Measurements from ENCODE around the gene PDXDC1. TPM values are rescaled to one million over a fixed set of nuclear protein-coding genes. Genes with fewer than 3 reads are reported as not detected.
"Not testable (repeated sequence)": the region's sequence is repeated elsewhere in the genome, so short reads cannot be mapped to it uniquely, and the experiment has no call there.

PDXDC1 gene
- total RNA-seq, 1 experiment from 2014 or later, result 107 TPM

DNA sequence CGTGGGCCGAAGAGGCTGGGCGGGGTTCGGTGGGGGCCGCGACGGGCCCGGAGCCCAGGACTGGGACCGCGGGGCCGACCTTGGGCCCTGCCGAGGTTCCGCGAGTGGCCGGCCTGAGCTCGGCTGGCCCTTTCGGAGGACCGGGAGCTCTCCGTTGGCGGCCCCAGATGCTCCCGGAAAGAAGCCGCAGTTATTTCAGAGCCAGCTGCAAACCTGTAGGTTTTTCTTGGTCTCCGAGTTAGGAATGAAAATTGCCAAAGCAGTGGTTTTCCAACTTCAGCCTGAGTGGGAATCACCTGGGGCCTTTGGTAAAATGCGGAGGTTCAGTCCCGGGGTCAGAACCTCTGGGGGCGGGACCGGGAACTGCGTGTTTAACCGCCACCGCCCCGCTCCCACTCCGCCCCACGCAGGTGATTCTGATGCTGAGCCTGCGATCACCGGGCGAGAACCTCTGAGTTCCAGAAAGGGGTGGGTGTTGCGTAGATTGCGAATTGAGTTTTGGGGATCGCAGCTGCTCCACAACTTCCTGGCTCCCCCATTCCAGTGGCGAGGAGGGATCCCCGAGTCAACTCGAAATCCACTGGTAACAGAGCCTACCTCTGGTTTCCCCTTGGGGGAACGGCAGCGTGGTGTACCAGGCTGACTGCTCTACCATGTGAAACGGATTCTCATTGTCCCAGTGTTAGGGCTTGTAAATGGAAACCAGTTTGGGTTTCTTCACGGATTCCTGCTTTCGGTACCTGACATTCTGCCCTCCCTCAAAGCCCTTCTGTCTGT, 780 bp downstream of the PDXDC1 start:
- not testable (repeated sequence) for H3K27ac Mint-ChIP-seq; H3K27me3 Mint-ChIP-seq (ENCODE audit: low read depth); H3K36me3 Mint-ChIP-seq; H3K9me3 Mint-ChIP-seq
- POLR2A ChIA-PET, result interaction anchor here (1.1 kb wide), 2 partner anchors 13 to 81 kb away, joined by 3 to 4 read pairs; no protein-coding TSS in a partner anchor
- H3K4me3 Mint-ChIP-seq, result peak overlapping the region; percentile 87
- peaks cover 18% of the 10 kb centered on the region for H3K4me1 Mint-ChIP-seq
- ATAC-seq (peak; percentile 3), DNase-seq (ENCODE audit: low spot score) (peak; percentile 21)
- peak; percentile 12; the same call in 1 of the 2 replicates for TF ChIP-seq GABPB1 (CRISPR knock-in tag; IDR thresholded peaks at IDR 0.05)
- CTCF ChIA-PET, result interaction anchor here (0.6 to 1.1 kb wide), 3 partner anchors 80 to 667 kb away, joined by 3 read pairs; partner anchors contain the start of genes MARF1 and NTAN1

DNA sequence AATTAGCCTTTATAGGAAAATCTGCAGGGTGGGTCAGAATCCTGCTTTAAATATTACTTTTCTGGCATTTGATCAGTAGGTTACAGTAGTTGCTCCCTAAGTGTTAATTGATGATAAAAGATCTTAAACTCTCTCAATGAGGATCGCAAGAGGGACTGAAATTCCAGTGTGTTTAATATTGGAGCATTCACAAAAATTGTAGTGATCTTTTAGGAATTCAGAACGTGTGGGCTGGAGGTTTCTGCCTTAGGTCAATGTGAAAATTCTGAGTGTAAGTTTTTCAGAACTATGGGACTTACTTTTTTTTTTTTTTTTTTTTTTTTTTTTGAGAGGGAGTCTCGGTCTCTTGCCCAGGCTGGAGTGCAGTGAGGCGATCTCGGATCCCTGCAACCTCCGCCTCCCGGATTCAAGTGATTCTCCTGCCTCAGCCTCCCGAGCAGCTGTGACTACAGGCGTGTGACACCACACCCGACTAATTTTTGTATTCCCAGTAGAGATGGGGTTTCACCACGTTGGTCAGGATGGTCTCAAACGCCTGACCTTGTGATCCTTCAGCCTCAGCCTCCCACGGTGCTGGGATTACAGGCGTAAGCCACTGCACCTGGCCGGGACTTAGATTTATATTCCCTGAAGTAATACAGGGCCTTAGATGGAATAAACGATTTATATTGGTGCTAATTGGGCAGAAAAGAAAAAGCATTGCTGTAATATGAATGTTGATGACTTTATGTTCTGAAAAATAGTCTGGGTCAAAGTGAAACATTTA, 2.3 kb downstream of the PDXDC1 start:
- H3K36me3 Mint-ChIP-seq; H3K9me3 Mint-ChIP-seq; ATAC-seq; POLR2A ChIA-PET; H3K27ac Mint-ChIP-seq; H3K4me3 Mint-ChIP-seq; H3K27me3 Mint-ChIP-seq (ENCODE audit: low read depth); DNase-seq (ENCODE audit: low spot score): not testable (repeated sequence)
- peaks cover 18% of the 10 kb centered on the region for H3K4me1 Mint-ChIP-seq
- CTCF ChIA-PET, result interaction anchor here (0.7 kb wide), 1 partner anchor 20 kb away, joined by 5 read pairs; no protein-coding TSS in a partner anchor

DNA sequence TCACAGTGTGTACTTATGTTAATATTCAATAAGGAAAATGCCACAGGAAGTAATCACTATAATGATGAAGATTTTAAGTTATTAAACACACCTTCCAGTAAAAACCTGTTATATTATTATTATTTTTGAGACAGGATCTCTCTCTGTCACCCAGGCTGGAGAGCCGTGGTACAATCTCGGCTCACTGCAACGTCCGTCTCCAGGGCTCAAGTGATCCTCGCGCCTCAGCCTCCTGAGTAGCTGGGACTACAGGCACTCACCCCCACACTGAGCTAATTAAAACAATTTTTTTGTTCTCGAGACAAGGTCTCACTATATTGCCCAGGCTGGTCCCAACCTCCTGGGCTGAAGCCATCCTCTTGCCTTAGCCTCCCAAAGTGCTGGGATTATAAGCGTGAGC, 3.5 kb downstream of the PDXDC1 start:
- H3K27me3 Mint-ChIP-seq (ENCODE audit: low read depth); CTCF ChIA-PET; DNase-seq (ENCODE audit: low spot score); POLR2A ChIA-PET; H3K27ac Mint-ChIP-seq; H3K9me3 Mint-ChIP-seq; H3K4me3 Mint-ChIP-seq; ATAC-seq; H3K36me3 Mint-ChIP-seq: not testable (repeated sequence)
- H3K4me1 Mint-ChIP-seq, result peaks cover 18% of the 10 kb centered on the region

DNA sequence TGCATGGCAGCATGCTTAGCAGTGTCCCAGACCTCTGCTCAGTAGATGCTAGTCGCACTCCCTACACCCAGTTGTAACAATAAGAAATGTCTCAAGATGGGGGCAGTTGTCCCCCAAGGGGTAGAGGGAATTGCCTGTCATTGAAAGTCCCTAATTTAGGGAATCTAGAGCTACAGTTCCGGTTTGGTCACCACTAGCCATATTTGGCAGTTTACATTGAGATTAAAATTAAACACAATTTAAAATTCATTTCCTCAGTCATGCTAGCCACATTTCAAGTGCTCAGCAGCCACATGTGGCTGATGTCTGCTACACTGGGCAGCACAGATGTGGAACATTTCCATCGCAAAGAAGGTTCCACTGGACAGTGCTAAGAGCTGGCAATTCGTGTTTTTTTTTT, 4.1 kb downstream of the PDXDC1 start:
- H3K27me3 Mint-ChIP-seq (ENCODE audit: low read depth); CTCF ChIA-PET; H3K36me3 Mint-ChIP-seq; DNase-seq (ENCODE audit: low spot score); ATAC-seq; H3K4me3 Mint-ChIP-seq; H3K9me3 Mint-ChIP-seq; POLR2A ChIA-PET: not testable (repeated sequence)
- peaks cover 15% of the 10 kb centered on the region for H3K4me1 Mint-ChIP-seq
- peak overlapping the region; percentile 5; the same call in 1 of the 2 replicates for H3K27ac Mint-ChIP-seq

DNA sequence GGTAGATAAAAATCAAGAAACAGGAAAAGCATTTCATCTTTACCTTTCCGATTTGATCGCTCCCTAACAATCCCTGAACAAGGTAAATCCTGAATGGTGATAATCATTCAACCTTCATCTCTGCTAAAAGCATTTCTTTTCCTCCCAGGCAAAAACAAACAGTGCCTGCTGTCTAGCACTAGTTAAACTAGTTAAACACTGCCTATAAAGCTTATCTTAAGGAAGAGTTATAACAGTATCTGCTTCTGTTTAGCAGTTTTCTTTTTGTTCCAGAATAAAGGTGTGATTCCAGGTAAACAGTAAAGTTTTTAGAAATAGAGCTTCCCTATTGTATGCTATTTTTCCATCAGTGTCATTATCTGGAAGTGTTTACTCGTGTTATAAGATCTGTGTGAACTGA, 6.4 kb downstream of the PDXDC1 start:
- Mint-ChIP-seq H3K4me1 (peaks cover 14% of the 10 kb centered on the region), H3K27ac (peak overlapping the region; percentile 19; the same call in 1 of the 2 replicates)
- DNase-seq (ENCODE audit: low spot score); CTCF ChIA-PET; H3K36me3 Mint-ChIP-seq; H3K9me3 Mint-ChIP-seq; H3K27me3 Mint-ChIP-seq (ENCODE audit: low read depth); H3K4me3 Mint-ChIP-seq; POLR2A ChIA-PET; ATAC-seq: not testable (repeated sequence)

DNA sequence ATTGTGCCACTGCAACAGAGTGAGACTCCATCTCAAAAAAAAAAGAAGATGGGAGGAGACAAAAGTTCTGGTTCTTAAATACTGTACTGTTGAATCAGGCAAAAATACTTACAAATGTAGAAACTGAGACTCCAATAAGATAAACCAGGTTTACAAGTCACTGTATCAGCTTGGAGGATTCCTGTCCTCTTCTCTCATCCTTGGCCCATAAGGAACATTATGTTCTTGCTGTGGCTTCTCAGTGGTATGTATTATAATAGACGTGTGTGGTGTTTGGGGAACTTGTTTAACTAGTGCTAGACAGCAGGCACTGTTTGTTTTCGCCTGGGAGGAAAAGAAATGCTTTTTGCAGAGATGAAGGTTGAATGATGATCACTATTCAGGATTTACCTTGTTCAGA, 7.7 kb downstream of the PDXDC1 start:
- H3K9me3 Mint-ChIP-seq; POLR2A ChIA-PET; H3K4me1 Mint-ChIP-seq; DNase-seq (ENCODE audit: low spot score); CTCF ChIA-PET; H3K27me3 Mint-ChIP-seq (ENCODE audit: low read depth); H3K36me3 Mint-ChIP-seq; H3K4me3 Mint-ChIP-seq; ATAC-seq; H3K27ac Mint-ChIP-seq: not testable (repeated sequence)

DNA sequence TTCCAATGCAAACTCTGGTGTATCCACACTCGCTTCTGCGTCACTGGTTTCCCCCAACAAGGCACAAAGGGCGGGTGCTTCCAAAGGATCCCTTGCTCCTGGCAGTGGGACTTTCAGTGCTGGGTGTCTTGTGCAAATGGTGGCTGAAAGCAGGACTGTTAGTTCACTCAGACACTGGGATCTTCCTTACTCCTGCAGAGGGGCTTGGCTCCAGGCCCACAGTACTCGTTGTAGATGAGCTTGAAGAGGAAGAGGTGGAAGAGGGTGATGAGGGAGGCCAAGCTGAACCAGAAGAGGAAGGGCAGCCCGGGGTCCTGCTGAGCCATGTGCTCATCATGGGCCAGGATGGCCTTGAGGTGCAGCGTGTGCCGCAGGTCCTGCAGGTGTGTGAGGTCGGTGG, 13.3 kb downstream of the PDXDC1 start:
- peak overlapping the region; percentile 24; the same call in 1 of the 2 replicates for H3K27ac Mint-ChIP-seq
- DNase-seq (ENCODE audit: low spot score); CTCF ChIA-PET; ATAC-seq; H3K4me3 Mint-ChIP-seq; POLR2A ChIA-PET; H3K9me3 Mint-ChIP-seq; H3K4me1 Mint-ChIP-seq; H3K27me3 Mint-ChIP-seq (ENCODE audit: low read depth): not testable (repeated sequence)
- peaks cover 11% of the 10 kb centered on the region for H3K36me3 Mint-ChIP-seq

DNA sequence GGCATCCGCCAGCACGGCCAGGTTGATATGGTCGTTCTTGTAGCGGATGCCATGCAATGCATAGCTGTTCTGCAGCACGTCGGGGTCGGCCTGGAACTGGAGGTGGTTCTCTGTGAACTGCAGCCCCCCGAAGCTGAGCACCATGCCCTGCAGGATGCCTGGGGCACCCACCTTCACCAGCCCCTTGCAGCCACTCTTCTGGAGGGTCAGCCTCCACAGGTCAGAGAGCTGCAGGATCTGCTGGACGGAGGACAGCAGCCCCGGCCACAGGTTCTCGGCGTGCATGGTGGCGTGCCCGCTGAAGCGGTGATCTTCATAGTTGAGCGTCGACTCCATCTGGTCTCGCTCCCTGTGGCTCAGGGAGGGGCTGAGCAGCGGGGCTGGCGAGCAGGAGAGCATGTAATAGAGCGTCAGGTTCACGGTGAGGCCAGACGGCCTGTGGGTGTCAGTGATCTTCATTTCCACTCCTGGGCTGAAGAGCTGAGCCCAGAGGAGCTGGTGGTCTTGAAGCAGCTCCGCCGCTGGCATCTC, 13.9 kb downstream of the PDXDC1 start:
- ATAC-seq; H3K4me1 Mint-ChIP-seq; CTCF ChIA-PET; DNase-seq (ENCODE audit: low spot score); H3K4me3 Mint-ChIP-seq; POLR2A ChIA-PET; H3K27me3 Mint-ChIP-seq (ENCODE audit: low read depth): not testable (repeated sequence)
- Mint-ChIP-seq H3K27ac (0 out of 2 replicates have a peak overlapping the region, but pooled peaks have one; percentile 10), H3K36me3 (peaks cover 16% of the 10 kb centered on the region), H3K9me3 (peaks cover 12% of the 10 kb centered on the region)
